SU-DHL-6 (cell line): ENCODE data around the gene STK39.

Source experiments
- CTCF ChIP-seq: fragments of 200-600 bp; sonication (generic); IDR thresholded peaks from one replicate; pipeline ENCODE4 v1.5.1; 2017; ENCODE audit warnings: antibody characterized with exemption, mild to moderate bottlenecking, low read length, moderate library complexity; ENCODE audit not compliant: insufficient read depth, poor library complexity, severe bottlenecking
- EZH2phosphoT487 ChIP-seq: fragments of 200-600 bp; sonication (generic), shearing (Covaris generic); conservative IDR thresholded peaks from 2 replicates; pipeline ENCODE4 v1.6.1; 2018; ENCODE audit warnings: mild to moderate bottlenecking, antibody characterized with exemption, low read length, moderate library complexity, mixed read lengths

- TF ChIP-seq CTCF (no peak), EZH2phosphoT487 (no peak)
These were observed 8.1 kb downstream of the STK39 start for GRCh38 chr2:168239281-168239680.
